Right forelimb (tissue), 1 donor: ENCODE data around the gene GPRIN3.
"Not testable (repeated sequence)": the region's sequence is repeated elsewhere in the genome, so short reads cannot be mapped to it uniquely, and the experiment has no call there.

Experiments
- DNase-seq: peaks from one replicate; pipeline ENCODE4 v3.0.0-alpha.2; 2018

The GPRIN3 gene

DNA sequence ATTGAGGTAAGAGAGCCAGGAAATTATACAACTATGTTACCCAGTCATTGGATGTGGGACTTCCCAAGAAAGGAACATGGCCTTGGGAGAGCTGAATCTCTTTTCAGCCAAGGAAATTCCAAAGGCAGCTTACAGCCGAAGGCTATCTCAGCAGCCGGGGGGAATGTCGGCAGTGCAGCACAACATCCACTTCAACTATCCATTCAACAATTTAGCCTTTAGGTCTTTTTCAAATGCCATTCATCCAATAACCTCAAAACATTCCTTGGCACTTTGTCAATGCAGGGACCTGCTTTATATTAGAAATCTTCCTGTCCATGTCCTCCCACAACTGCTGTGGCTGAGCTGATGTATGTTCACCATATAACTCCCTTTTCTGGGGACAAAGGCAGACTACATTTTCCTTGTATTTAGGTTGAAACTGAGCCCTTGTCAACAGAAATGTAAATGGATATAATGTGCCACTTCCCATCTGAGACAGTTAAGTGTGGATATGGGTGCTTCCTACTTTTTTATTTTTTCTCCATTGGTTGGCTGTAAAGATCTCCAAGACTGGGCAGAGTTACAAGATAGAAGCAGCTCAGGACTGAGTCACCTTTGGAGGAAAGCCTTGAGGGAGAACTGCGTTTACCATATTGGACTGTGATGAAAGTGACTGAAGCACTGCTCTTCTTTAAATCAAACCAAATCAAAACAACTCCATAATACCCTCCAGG is 94.8 kb downstream of the GPRIN3 start:
- no peak for DNase-seq

DNA sequence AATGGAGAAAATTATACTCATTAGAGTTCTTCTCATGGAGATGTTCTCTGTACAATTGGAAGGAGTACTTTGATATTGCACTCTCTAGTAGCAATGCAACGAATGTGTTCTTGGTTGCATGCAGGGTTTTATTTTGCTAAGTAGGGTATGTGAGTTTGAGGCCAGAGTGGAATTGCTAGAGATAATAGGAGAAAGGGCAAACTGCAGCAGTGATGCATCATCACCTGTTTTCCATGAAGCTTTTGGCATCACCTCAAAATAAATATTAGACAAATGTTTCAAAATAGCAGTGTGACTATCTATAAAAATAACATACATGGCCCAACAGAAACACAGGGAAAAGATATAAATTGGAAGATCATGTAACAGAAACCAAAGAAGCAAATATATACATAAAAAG is 103.0 kb downstream of the GPRIN3 start:
- DNase-seq: no peak

DNA sequence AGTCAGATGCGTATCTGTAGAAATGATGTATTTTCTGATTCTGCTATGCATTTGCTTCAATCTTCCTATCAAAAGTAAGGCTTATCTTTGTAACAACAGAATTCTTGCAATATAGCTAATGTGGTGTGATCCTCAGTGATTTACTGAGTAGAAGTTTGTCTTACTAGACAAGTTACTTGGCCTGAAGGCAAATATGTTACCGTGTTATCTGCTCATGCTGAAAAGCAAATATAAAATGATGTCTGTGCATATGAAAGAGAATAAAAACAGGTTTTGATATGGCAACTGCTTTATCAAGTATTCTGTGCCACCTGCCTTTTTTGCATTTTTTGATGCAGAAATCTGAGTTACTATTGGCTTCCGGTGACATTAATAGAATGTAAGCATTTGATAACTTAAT is 103.7 kb downstream of the GPRIN3 start:
- DNase-seq: no peak

DNA sequence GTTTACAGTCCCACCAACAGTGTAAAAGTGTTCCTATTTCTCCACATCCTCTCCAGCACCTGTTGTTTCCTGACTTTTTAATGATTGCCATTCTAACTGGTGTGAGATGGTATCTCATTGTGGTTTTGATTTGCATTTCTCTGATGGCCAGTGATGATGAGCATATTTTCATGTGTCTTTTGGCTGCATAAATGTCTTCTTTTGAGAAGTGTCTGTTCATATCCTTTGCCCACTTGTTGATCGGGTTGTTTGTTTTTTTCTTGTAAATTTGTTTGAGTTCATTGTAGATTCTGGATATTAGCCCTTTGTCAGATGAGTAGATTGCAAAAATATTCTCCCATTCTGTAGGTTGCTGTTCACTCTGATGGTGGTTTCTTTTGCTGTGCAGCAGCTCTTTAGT is 108.2 kb downstream of the GPRIN3 start:
- DNase-seq: not testable (repeated sequence)

DNA sequence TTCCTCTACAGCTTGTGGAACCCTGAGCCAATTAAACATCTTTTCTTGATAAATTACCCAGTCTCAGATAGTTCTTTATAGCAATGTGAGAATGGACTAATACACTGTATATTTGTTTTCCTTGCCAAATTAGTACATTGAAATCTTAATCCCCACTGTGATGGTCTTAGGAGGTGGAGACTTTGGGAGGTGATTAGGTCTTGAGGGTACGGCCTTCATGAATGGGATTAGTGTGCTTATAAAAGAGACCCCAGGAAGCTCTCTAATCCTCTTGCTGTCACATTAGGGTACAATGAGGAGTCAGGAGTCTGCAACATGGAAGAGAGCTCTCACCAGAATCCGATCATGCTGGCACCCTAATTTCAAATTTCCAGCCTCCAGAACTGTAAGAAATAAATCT is 109.7 kb downstream of the GPRIN3 start:
- DNase-seq: no peak

DNA sequence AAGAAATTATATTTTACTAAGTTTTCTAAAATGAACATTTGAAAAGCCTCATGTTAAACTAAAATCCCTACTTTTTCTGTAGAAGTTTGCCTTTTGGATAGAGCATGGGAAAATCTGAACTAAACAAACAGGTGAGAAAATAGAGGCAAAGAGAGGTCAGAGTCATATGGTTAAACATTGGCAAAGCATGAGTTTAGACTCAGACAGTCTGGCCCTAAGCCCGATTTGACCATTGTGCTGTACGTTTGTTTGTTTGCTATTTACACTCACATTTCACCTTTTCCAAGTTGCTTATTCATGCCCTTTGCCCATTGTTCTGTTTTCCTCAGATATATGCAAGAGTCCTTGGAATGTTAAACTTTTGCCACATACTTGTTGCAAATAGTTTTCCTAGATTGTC is 110.9 kb downstream of the GPRIN3 start:
- DNase-seq: no peak

DNA sequence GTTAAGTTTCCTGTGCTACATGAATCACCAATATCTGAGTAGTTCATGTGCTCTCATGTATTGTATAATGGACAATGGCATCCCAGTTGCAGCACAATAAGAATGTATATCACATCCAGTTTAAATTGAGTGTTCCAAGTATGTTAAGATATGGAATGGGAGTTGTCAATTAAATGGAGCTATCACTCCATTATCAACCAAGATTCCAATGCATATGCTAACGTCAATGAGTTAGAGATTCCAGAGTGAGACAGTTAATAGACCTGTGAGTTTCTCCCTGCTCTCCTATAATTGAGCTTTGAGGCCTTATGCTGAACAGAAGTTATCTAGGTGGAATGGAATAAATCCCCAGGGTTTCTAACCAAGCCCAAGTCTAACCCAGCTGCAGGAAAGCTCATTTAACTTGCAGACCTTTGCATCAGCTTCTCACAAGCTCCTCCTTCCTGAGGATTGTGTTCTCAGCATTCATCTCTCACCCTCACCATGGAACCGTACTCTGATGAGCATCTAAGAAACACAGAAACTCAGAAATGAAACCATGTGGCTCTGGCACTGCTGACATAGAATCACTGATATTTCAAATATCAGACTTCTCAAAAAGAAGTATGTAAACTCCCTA is 111.4 kb downstream of the GPRIN3 start:
- DNase-seq: no peak

DNA sequence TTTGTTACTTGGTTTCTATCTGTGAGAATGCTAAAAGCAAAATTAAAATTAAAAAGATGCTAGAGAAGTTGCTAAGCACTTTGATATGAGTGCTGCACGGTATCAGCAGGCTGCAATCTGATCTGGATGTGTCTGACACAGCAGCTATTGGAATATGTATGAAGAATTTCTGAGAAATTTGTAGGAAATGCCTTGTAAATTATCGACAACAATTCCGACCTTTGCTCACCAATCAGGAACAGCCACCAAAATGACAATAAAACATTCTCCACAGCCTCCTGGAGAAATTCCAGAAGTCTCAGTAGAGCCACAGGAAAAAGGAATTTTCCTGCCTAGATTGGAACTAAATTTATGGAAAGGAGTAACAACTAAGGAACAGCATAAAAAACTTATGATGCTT is 113.8 kb downstream of the GPRIN3 start:
- DNase-seq: no peak
